Measurements from ENCODE around the gene ATP10D. TPM values are rescaled to one million over a fixed set of nuclear protein-coding genes. Genes with fewer than 3 reads are reported as not detected.

Gene ATP10D
- total RNA-seq, 1 donor, result 58.3 TPM

DNA sequence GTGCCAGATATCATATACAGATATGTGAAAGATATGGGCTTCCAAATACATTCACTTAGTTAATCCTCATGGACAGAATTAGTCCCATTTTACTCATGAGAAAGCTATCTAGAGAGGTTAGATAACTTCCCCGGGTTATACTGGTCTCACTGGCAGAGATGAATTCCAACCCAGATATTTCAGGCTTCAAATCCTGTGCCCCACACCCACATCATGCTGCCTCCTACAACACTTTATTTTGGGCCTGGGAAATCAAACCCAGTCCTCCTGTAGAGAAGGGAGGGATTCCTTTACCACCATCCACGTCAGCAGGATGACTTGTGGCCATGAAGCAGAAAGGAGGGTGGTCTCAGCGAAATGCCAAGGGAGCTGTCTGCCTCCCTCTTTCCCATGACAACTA is 113.8 kb downstream of the ATP10D start:
- no peak for DNase-seq (ENCODE audit: low read depth)
- H3K4me3 ChIP-seq (ENCODE audit: low read depth, low read length), result no peak overlapping the region
- TF ChIP-seq, protein P1, sequence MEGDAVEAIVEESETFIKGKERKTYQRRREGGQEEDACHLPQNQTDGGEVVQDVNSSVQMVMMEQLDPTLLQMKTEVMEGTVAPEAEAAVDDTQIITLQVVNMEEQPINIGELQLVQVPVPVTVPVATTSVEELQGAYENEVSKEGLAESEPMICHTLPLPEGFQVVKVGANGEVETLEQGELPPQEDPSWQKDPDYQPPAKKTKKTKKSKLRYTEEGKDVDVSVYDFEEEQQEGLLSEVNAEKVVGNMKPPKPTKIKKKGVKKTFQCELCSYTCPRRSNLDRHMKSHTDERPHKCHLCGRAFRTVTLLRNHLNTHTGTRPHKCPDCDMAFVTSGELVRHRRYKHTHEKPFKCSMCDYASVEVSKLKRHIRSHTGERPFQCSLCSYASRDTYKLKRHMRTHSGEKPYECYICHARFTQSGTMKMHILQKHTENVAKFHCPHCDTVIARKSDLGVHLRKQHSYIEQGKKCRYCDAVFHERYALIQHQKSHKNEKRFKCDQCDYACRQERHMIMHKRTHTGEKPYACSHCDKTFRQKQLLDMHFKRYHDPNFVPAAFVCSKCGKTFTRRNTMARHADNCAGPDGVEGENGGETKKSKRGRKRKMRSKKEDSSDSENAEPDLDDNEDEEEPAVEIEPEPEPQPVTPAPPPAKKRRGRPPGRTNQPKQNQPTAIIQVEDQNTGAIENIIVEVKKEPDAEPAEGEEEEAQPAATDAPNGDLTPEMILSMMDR (IDR thresholded peaks at IDR 0.05; ENCODE audit: insufficient read depth, low read depth, low read length), result no peak

DNA sequence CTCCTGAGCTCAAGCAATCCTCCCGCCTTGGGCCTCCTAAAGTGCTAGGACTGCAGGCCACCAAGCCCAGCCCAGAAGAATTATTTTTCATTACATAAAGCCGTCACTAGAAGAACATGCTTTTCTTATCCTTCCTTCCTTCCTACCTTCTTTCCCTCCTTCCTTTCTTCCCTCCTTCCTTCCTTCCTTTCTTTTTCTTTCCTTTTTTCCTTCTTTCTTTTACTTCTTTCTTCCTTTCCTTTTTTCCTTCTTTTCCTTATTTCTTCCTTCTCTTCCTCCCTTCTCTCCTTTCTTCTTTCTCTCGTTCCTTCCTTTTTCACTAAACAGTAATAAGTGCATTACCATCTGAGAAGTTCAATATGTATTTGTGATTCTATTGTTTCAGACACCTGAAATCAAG is 121.4 kb downstream of the ATP10D start:
- TF ChIP-seq, protein P1 (IDR thresholded peaks at IDR 0.05; ENCODE audit: insufficient read depth, low read depth, low read length), result no peak
- no peak overlapping the region for H3K4me3 ChIP-seq (ENCODE audit: low read depth, low read length)
- no peak for DNase-seq (ENCODE audit: low read depth)

DNA sequence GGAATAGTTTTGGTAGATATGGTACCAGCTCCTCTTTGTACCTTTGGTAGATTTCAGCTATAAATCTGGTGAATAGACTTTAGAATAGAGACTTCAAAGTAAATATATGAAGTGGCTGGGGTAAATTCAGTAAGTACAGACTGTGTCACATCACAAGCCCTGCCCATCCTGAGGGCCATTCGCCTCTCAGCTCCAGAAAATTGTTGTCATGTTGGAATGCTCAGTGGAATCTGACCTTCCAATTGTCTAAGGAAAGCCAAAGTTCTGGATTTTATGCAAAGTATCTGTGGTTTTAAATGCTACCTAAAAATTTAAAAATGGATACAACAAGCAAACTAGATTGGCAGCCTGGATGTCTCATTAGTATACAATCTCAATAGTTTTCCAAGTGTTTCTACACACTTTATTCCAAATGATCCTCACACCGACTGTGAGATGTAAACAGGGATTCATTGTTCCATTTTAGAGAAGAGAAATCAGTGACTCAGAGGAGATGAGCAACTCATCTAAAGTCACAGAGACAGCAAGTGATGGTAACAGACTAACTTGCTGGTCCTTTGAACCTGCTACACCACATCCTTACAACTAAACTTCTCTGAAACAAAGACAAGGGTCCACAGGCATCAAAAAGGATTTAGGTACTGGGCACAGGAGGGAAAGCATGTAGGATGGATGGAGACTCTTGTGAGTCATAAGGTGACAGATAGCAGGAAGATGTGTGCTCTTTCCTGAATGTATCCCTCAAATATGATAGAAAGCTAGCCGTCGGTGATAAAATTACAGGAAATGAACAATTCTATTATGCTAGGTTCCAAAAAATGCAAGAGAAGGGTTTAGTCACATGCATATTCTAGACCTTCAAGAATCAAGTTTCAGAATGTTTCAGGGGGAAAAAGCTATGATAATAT is 127.3 kb downstream of the ATP10D start:
- TF ChIP-seq, protein P1 (IDR thresholded peaks at IDR 0.05; ENCODE audit: insufficient read depth, low read depth, low read length), result no peak
- H3K4me3 ChIP-seq (ENCODE audit: low read depth, low read length), result no peak overlapping the region
- no peak for DNase-seq (ENCODE audit: low read depth)

DNA sequence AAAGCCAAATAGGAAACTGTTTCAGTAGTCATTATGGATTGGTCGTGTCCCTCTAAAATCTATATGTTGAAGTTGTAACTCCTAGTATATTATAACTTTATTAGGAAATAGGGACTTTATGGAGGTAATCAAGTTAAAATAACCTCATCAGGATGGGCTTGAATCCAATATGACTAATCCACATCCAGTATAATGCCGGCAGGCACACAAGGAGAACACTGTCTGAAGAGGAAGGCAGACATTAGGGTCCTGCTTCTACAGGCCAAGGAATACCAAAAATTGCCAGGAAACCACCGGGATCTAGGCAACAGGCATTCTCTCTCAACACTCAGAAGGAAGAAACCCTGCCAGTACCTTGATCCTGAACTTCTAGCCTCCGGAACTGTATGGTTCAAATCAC is 130.3 kb downstream of the ATP10D start:
- no peak for DNase-seq (ENCODE audit: low read depth)
- no peak overlapping the region for H3K4me3 ChIP-seq (ENCODE audit: low read depth, low read length)
- TF ChIP-seq, protein P1 (IDR thresholded peaks at IDR 0.05; ENCODE audit: insufficient read depth, low read depth, low read length), result no peak

DNA sequence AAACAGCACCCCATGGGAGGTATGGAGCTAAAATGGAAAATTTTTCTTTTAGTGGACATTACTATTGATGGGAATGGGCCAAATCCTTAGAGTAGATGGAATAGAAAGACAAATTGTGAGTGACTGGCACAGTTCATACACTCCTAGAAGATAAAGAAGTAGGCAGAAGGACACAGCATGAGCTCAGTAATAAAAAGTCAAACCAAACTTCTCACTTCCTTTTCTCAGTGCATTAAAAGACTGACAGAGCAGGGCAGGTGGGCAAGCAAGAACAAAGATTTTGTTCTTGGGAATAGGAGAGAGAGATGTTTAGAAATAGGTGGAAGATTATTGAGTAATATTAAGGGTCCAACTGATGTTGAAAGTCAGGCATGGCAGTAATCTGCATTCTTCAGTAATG is 132.5 kb downstream of the ATP10D start:
- no peak overlapping the region for H3K4me3 ChIP-seq (ENCODE audit: low read depth, low read length)
- DNase-seq (ENCODE audit: low read depth), result no peak
- TF ChIP-seq, protein P1 (IDR thresholded peaks at IDR 0.05; ENCODE audit: insufficient read depth, low read depth, low read length), result no peak

DNA sequence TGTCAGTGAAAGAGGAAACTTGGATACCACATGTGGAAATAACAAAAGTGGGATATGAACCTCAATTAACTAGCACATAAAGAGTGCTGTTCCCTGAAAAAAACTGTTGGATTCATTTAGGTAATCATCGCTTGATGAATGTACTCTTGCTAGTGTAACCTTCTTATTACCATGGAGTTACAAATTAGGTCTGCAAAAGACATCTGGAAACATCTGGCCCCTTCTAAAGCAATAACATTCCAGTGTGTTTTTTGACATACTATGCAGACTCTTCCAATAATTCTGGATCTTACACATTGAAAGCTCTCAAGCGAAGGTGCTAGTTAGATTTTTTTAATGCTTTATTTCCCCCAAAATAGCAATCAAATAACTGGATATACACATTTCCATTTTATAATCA is 134.6 kb downstream of the ATP10D start:
- DNase-seq (ENCODE audit: low read depth), result no peak
- TF ChIP-seq, protein P1 (IDR thresholded peaks at IDR 0.05; ENCODE audit: insufficient read depth, low read depth, low read length), result no peak
- H3K4me3 ChIP-seq (ENCODE audit: low read depth, low read length), result no peak overlapping the region
